Nephron (organoid): ENCODE data around the gene S100P.

ENCODE experiments used
- H3K27ac Mint-ChIP-seq, 3 experiments: 2 replicates each; pipeline ENCODE4 v1.8.0; 2020; ENCODE audit warnings: mixed read lengths in 3 of 3, mild to moderate bottlenecking in 2 of 3, moderate library complexity in 1 of 3
- H3K27me3 Mint-ChIP-seq: 2 replicates; pipeline ENCODE4 v1.8.0; 2021; ENCODE audit warnings: low read depth, mild to moderate bottlenecking, moderate library complexity, mixed read lengths
- H3K36me3 Mint-ChIP-seq: 2 replicates; pipeline ENCODE4 v1.8.0; 2020; ENCODE audit warnings: low read depth, mixed read lengths
- H3K4me1 Mint-ChIP-seq: 2 replicates; pipeline ENCODE4 v1.8.0; 2020; ENCODE audit warnings: mixed read lengths
- H3K4me3 Mint-ChIP-seq, 3 experiments: 2 replicates each; pipeline ENCODE4 v1.8.0; 2020; ENCODE audit warnings: mild to moderate bottlenecking in 3 of 3, mixed read lengths in 3 of 3, moderate library complexity in 2 of 3
- H3K9me3 Mint-ChIP-seq: 2 replicates; pipeline ENCODE4 v1.8.0; 2020; ENCODE audit warnings: mixed read lengths
- TF ChIP-seq, protein P1 (sequence below), 3 experiments: fragments of 200-600 bp; sonication (generic); IDR thresholded peaks; one replicate each; pipeline ENCODE4 v1.5.0; 2021; ENCODE audit warnings: antibody characterized with exemption in 3 of 3; ENCODE audit not compliant: unreplicated experiment in 3 of 3

S100P gene

DNA sequence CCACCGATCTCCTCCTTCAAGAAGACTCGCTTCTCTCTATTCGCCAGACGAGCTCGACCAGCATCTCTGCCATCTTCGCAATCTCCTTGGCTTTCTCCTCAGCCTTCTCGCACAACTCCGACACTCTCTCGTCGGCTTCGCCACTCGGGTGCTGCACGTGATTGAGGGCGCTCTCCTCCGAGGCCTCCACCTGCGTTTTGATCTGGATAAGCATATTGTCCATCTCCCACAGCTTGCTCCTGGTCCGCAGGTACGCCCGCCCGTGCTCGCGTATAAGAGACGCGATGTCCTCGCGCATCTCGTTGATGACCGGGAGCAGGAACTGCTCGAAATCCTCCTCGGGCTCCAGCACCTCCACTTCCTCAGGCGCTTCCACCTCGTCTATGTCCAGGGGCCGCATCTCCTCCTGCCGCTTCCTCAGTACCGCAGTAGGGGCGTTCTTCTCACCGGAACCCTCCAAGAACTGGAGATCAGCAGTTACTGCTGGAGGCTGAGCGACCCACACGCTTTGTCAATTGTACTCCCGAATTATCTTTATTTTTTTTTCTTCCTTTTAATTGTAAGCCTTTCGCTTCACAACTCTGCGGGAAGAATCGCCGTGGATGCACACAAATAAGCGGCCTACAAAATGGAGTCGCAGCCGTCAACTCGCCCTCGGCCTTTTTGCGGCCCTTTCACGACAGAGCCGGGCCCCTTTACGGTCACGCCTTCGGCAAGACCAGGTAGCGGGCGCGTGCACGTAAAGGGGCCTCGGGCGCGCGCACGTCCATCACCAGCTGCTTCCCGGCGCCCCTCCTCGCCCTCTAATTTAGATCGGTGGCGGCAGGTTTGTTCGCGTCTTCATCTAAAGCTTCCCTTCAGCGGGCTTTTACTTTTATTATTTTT is 15.8 kb downstream of the S100P start, which contains the start of gene MRFAP1L1:
Gene MRFAP1L1 (minus strand): TSS at position 636 of the 885 bp plus-strand sequence. CDS start 236 bp downstream, at position 400.
- H3K27me3 Mint-ChIP-seq: peaks cover 14% of the 10 kb centered on the region
- peak within 1 kb of the TSS; percentile 95 to 97 (median 96) for H3K27ac Mint-ChIP-seq
- peaks cover 53% of the 10 kb centered on the region for H3K36me3 Mint-ChIP-seq
- H3K4me3 Mint-ChIP-seq: peak within 1 kb of the TSS; percentile 93 to 99 (median 98)
- TF ChIP-seq, protein P1, sequence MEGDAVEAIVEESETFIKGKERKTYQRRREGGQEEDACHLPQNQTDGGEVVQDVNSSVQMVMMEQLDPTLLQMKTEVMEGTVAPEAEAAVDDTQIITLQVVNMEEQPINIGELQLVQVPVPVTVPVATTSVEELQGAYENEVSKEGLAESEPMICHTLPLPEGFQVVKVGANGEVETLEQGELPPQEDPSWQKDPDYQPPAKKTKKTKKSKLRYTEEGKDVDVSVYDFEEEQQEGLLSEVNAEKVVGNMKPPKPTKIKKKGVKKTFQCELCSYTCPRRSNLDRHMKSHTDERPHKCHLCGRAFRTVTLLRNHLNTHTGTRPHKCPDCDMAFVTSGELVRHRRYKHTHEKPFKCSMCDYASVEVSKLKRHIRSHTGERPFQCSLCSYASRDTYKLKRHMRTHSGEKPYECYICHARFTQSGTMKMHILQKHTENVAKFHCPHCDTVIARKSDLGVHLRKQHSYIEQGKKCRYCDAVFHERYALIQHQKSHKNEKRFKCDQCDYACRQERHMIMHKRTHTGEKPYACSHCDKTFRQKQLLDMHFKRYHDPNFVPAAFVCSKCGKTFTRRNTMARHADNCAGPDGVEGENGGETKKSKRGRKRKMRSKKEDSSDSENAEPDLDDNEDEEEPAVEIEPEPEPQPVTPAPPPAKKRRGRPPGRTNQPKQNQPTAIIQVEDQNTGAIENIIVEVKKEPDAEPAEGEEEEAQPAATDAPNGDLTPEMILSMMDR (IDR thresholded peaks at IDR 0.05; ENCODE audit: unreplicated experiment in 3 of 3): peak in 1 of 3 experiments; percentile 11
- H3K9me3 Mint-ChIP-seq: peaks cover 36% of the 10 kb centered on the region
- H3K4me1 Mint-ChIP-seq: peaks cover 30% of the 10 kb centered on the region

- Mint-ChIP-seq H3K4me3 (peak overlapping the region; percentile 93 to 99 (median 98)), H3K36me3 (peaks cover 45% of the 10 kb centered on the region), H3K9me3 (peaks cover 29% of the 10 kb centered on the region), H3K27ac (peak overlapping the region; percentile 95 to 97 (median 96)), H3K27me3 (peaks cover 20% of the 10 kb centered on the region), H3K4me1 (peaks cover 30% of the 10 kb centered on the region)
- TF ChIP-seq, protein P1 (IDR thresholded peaks at IDR 0.05; ENCODE audit: unreplicated experiment in 3 of 3): no peak
Measured at GRCh38 chr4:6710282-6710681, 16.6 kb downstream of the S100P start.

DNA sequence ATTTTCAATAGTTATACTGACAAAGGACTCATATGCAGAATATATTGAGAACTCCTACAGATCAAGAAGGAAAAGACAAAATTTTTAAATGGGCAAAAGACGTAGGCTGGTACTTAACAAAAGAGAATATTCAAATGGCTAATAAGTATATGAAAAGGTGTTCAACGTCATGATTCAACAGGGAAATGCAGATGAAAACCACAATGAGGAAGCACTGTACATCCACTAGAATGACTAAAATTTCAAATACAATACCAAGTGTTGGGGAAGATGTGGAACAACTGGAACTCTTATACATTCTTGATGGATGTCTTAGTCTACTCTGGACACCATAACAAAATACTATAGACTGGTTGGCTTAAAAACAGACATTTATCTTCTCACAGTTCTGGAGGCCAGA is 17.3 kb downstream of the S100P start:
- Mint-ChIP-seq H3K4me1 (peaks cover 36% of the 10 kb centered on the region), H3K9me3 (peaks cover 25% of the 10 kb centered on the region), H3K36me3 (peaks cover 38% of the 10 kb centered on the region), H3K27me3 (peaks cover 20% of the 10 kb centered on the region), H3K27ac (no peak overlapping the region), H3K4me3 (peak overlapping the region; percentile 42 to 93 (median 48))
- TF ChIP-seq, protein P1 (IDR thresholded peaks at IDR 0.05; ENCODE audit: unreplicated experiment in 3 of 3): no peak

GRCh38 chr4:6714954-6715353 is 21.3 kb downstream of the S100P start:
- Mint-ChIP-seq H3K27me3 (peaks cover 15% of the 10 kb centered on the region), H3K4me1 (peaks cover 22% of the 10 kb centered on the region), H3K9me3 (peaks cover 4% of the 10 kb centered on the region), H3K36me3 (no peaks in the 10 kb centered on the region), H3K4me3 (peak overlapping the region; percentile 51 to 76 (median 70)), H3K27ac (peak overlapping the region in 1 of 3 experiments; percentile 64)
- TF ChIP-seq, protein P1 (IDR thresholded peaks at IDR 0.05; ENCODE audit: unreplicated experiment in 3 of 3): no peak

- Mint-ChIP-seq H3K27me3 (peaks cover 15% of the 10 kb centered on the region), H3K4me1 (peaks cover 18% of the 10 kb centered on the region), H3K27ac (peak overlapping the region; percentile 81 to 99 (median 98)), H3K4me3 (peak overlapping the region; percentile 90 to 92 (median 91)), H3K36me3 (no peaks in the 10 kb centered on the region), H3K9me3 (peaks cover 4% of the 10 kb centered on the region)
- TF ChIP-seq, protein P1 (IDR thresholded peaks at IDR 0.05; ENCODE audit: unreplicated experiment in 3 of 3): no peak
Measured at GRCh38 chr4:6715704-6716017, 22.0 kb downstream of the S100P start.
